Osteoblast (primary cell): ENCODE results near the gene BTG3. TPM values are rescaled to one million over a fixed set of nuclear protein-coding genes. Genes with fewer than 3 reads are reported as not detected.

Experiments used
- DNase-seq: peaks from one replicate; pipeline ENCODE4 v3.0.0; 2011; ENCODE audit warnings: low spot score, mixed read lengths; ENCODE audit not compliant: insufficient read length; ENCODE audit errors: missing footprints
- H2AFZ ChIP-seq: 2 replicates; pipeline ENCODE4 v1.6.0; 2011; ENCODE audit warnings: mild to moderate bottlenecking, low read length
- H3K27ac ChIP-seq: 2 replicates; pipeline ENCODE4 v1.5.1; 2011; ENCODE audit warnings: mild to moderate bottlenecking, low read depth, low read length, moderate library complexity
- H3K27me3 ChIP-seq: 2 replicates; pipeline ENCODE4 v1.6.0; 2012; ENCODE audit warnings: mild to moderate bottlenecking, control low read depth, inconsistent platforms, low read length, moderate library complexity; ENCODE audit not compliant: insufficient read depth
- H3K36me3 ChIP-seq: 2 replicates; pipeline ENCODE4 v1.5.1; 2011; ENCODE audit warnings: mild to moderate bottlenecking, low read length, control low read depth, moderate library complexity; ENCODE audit not compliant: insufficient read depth
- H3K4me1 ChIP-seq: 2 replicates; pipeline ENCODE4 v1.5.1; 2011; ENCODE audit warnings: mild to moderate bottlenecking, low read length, control low read depth, moderate library complexity; ENCODE audit not compliant: insufficient read depth
- H3K4me2 ChIP-seq: 2 replicates; pipeline ENCODE4 v1.6.0; 2011; ENCODE audit warnings: mild to moderate bottlenecking, low read length; ENCODE audit not compliant: insufficient read depth
- H3K4me3 ChIP-seq: fragments of 200-600 bp; sonication (generic); 3 replicates; pipeline ENCODE4 v1.5.1; 2012; ENCODE audit warnings: mild to moderate bottlenecking, low read length, inconsistent platforms; ENCODE audit not compliant: insufficient read depth
- H3K79me2 ChIP-seq: 2 replicates; pipeline ENCODE4 v1.6.0; 2012; ENCODE audit warnings: mild to moderate bottlenecking, low read length, control low read depth, inconsistent platforms; ENCODE audit not compliant: insufficient read depth
- H3K9me3 ChIP-seq: 2 replicates; pipeline ENCODE4 v1.5.1; 2011; ENCODE audit warnings: low read depth, low read length, control low read depth
- H4K20me1 ChIP-seq: 2 replicates; pipeline ENCODE4 v1.6.0; 2012; ENCODE audit warnings: mild to moderate bottlenecking, low read length, control low read depth; ENCODE audit not compliant: insufficient read depth
- total RNA-seq: library from RNA; depleted of rRNA; stranded (reverse); fragments of >200 nt; gene quantifications from 2 replicates; pipeline ENCODE4 v1.2.3, GENCODE V29; 2012
- TF ChIP-seq, protein P1 (sequence below): IDR thresholded peaks from 2 replicates; pipeline ENCODE4 v1.5.1; 2011; ENCODE audit warnings: mild to moderate bottlenecking, low read depth, low read length, moderate library complexity; ENCODE audit errors: extremely low read depth

The BTG3 gene, protein sequence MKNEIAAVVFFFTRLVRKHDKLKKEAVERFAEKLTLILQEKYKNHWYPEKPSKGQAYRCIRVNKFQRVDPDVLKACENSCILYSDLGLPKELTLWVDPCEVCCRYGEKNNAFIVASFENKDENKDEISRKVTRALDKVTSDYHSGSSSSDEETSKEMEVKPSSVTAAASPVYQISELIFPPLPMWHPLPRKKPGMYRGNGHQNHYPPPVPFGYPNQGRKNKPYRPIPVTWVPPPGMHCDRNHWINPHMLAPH
- 22.1 and 22.4 TPM in 2 replicates for total RNA-seq

DNA sequence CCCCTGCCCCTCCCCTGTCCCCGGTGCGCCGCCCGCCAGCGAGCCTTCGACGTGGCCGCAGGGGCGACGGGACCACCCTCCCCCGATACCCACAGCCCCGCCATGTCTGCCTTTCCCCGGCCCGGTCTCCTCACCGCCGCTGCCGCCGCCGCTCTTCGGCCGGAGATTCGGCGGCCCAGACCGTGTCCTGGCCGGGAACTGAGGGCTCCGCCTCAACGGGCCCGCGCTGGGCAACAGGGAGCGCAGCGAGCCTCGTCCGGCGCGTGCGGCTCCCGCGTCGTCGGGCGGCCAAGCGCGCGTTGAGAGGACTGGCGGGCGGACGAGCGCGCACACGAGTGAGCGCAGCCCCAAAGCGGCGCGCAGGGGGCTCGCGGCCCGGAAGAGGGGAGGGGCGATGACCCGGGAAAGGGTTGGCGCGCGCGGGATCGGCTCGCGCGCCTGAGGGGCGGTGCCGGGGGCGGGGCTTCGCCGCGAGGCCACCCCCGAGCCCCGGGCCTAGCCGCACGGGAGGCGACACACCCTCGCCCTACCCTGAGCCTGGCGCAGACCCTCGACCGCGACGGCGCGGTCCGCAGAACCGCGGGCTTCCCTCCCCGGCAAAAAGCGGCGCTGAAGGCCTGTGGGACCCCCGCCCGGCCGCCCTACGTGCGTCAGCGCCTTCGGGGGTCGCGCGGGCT, at the start of gene BTG3:
Gene BTG3 (minus strand): TSS at position 337 of the 677 bp plus-strand sequence. CDS start 3,757 bp downstream, outside the sequence.
- H2AFZ ChIP-seq, result peak within 1 kb of the TSS; percentile 96
- no peaks in the 10 kb centered on the region for H3K27me3 ChIP-seq
- H3K4me2 ChIP-seq, result peak within 1 kb of the TSS; percentile 94
- no peaks in the 10 kb centered on the region for H3K9me3 ChIP-seq
- H3K27ac ChIP-seq, result peak within 1 kb of the TSS; percentile 97
- no peaks in the 10 kb centered on the region for H4K20me1 ChIP-seq
- TF ChIP-seq, protein P1, sequence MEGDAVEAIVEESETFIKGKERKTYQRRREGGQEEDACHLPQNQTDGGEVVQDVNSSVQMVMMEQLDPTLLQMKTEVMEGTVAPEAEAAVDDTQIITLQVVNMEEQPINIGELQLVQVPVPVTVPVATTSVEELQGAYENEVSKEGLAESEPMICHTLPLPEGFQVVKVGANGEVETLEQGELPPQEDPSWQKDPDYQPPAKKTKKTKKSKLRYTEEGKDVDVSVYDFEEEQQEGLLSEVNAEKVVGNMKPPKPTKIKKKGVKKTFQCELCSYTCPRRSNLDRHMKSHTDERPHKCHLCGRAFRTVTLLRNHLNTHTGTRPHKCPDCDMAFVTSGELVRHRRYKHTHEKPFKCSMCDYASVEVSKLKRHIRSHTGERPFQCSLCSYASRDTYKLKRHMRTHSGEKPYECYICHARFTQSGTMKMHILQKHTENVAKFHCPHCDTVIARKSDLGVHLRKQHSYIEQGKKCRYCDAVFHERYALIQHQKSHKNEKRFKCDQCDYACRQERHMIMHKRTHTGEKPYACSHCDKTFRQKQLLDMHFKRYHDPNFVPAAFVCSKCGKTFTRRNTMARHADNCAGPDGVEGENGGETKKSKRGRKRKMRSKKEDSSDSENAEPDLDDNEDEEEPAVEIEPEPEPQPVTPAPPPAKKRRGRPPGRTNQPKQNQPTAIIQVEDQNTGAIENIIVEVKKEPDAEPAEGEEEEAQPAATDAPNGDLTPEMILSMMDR, result no peak
- peak within 1 kb of the TSS; percentile 81 for H3K4me3 ChIP-seq
- H3K36me3 ChIP-seq, result peaks cover 9% of the 10 kb centered on the region
- peak; percentile 95 for DNase-seq
- peaks cover 18% of the 10 kb centered on the region for H3K4me1 ChIP-seq
- H3K79me2 ChIP-seq, result peaks cover 42% of the 10 kb centered on the region

DNA sequence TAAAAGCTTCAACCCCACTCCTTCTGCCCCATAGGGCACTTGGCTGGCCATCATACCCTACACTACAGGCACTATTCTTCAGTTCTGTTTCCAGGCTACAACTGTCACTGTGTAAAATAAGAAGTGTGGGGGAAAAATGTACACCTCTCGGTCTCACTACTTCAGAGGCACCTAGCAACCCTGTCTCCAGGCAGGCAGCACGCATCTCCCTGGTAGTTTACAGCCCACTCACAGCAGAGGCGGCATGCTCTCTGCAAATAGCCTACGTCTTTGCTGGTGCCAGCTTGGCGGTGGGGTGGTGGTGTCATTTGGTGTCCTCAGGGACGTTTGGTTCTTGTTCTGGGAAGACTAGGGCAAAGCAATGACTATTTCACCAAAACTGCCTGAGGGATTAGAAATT, 48.2 kb upstream of the BTG3 start:
- TF ChIP-seq, protein P1, result no peak
- Histone ChIP-seq H3K36me3 (no peaks in the 10 kb centered on the region), H3K4me2 (no peak overlapping the region), H3K4me3 (no peak overlapping the region), H3K4me1 (no peaks in the 10 kb centered on the region), H3K79me2 (no peaks in the 10 kb centered on the region), H2AFZ (no peak overlapping the region), H3K9me3 (no peaks in the 10 kb centered on the region), H4K20me1 (no peaks in the 10 kb centered on the region), H3K27me3 (no peaks in the 10 kb centered on the region), H3K27ac (no peak overlapping the region)
- DNase-seq, result no peak

DNA sequence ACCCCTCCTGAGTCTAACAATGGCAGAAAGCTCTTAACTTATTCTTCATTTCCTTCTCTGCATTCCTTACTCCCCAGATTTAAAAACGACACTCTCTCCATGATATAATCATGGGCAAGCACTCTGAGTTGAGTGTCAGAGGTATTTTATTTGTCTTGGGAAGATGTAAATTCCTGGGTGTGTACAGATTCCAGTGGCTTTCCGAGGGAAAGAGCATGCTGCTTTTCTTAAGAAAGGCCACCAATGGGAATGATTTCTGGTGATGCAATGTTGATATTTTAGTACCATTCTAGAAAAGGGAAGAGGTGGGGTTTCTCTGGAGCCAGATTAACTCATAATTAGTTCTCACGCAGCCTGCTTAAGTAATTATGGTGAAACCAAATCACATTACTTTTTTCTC, 47.8 kb upstream of the BTG3 start:
- Histone ChIP-seq H4K20me1 (no peaks in the 10 kb centered on the region), H2AFZ (no peak overlapping the region), H3K4me1 (no peaks in the 10 kb centered on the region), H3K9me3 (no peaks in the 10 kb centered on the region), H3K27ac (no peak overlapping the region), H3K4me2 (no peak overlapping the region), H3K27me3 (no peaks in the 10 kb centered on the region), H3K4me3 (no peak overlapping the region), H3K79me2 (no peaks in the 10 kb centered on the region), H3K36me3 (no peaks in the 10 kb centered on the region)
- no peak for DNase-seq
- TF ChIP-seq, protein P1, result no peak

DNA sequence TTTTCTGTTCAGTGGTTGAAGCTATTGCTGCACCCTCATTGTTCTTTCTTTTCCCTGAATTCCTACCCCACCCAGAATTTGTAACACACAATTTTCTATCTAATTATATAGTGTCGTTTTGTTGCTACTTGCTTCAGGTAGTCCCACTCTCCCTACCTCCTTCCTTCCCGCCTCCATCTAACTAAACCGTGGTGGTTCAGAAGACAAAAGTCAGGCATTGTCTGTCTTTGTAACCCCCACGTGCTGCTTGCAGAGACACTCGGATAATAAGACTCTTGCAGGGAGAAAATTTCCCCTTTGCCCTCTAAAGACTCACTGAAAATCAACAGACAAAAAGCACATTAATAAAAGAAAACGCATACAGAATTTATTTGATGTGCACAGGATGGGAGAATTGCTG, 46.2 kb upstream of the BTG3 start:
- DNase-seq, result no peak
- TF ChIP-seq, protein P1, result no peak
- H2AFZ ChIP-seq, result no peak overlapping the region
- H3K4me2 ChIP-seq, result no peak overlapping the region
- no peaks in the 10 kb centered on the region for H3K36me3 ChIP-seq
- no peak overlapping the region for H3K27ac ChIP-seq
- no peaks in the 10 kb centered on the region for H3K9me3 ChIP-seq
- H4K20me1 ChIP-seq, result no peaks in the 10 kb centered on the region
- H3K27me3 ChIP-seq, result no peaks in the 10 kb centered on the region
- no peaks in the 10 kb centered on the region for H3K79me2 ChIP-seq
- H3K4me3 ChIP-seq, result no peak overlapping the region
- no peaks in the 10 kb centered on the region for H3K4me1 ChIP-seq
